T-helper 9 cell (primary cell): ENCODE measurements around the gene MTERF4.

Experiments used
- DNase-seq: peaks from one replicate; pipeline ENCODE4 v3.0.0-alpha.2; 2020
- total RNA-seq, 2 donors: gene quantifications; one replicate each; lab custom pipeline; 2026; lab: John Stamatoyannopoulos, UW

Gene MTERF4, protein sequence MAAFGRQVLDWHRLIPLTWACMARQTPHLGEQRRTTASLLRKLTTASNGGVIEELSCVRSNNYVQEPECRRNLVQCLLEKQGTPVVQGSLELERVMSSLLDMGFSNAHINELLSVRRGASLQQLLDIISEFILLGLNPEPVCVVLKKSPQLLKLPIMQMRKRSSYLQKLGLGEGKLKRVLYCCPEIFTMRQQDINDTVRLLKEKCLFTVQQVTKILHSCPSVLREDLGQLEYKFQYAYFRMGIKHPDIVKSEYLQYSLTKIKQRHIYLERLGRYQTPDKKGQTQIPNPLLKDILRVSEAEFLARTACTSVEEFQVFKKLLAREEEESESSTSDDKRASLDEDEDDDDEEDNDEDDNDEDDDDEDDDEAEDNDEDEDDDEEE
- 69.7 to 152 reads per million in 2 donors for total RNA-seq

DNA sequence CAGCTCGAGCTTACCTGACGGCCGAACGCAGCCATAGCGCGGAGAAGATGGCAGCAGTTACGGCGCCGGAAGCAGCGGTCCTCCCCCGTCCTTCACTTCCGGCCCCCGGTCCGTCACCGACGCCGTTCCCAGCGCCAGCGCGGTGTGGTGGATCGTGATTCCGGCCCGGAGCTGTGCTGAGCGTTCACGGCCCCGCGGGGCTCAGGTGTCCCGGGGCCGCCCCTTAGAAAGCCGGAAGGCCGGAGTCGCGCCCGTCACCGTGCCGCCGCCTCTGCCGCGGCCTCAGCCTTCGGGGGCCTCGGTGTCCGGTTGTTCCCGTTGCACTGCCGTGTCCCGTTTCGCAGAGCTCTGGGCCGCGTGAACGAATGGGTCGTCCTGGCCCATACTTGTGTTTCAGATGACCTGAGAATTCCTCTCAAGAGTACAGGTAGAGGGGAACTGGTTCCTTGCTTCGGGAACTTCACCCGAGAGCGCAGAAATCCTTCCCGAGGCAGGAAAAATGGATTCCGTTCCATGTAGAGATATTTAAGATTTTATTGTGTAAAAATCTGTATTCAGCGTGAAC lies at the start of gene MTERF4:
MTERF4 (minus strand) TSS at position 49 of the 565 bp plus-strand sequence; CDS start at position 35, 14 bp downstream.
- DNase-seq: peak; percentile 84

- no peak for DNase-seq
Observed at GRCh38 chr2:241150660-241151530, 48.8 kb upstream of the MTERF4 start.

DNA sequence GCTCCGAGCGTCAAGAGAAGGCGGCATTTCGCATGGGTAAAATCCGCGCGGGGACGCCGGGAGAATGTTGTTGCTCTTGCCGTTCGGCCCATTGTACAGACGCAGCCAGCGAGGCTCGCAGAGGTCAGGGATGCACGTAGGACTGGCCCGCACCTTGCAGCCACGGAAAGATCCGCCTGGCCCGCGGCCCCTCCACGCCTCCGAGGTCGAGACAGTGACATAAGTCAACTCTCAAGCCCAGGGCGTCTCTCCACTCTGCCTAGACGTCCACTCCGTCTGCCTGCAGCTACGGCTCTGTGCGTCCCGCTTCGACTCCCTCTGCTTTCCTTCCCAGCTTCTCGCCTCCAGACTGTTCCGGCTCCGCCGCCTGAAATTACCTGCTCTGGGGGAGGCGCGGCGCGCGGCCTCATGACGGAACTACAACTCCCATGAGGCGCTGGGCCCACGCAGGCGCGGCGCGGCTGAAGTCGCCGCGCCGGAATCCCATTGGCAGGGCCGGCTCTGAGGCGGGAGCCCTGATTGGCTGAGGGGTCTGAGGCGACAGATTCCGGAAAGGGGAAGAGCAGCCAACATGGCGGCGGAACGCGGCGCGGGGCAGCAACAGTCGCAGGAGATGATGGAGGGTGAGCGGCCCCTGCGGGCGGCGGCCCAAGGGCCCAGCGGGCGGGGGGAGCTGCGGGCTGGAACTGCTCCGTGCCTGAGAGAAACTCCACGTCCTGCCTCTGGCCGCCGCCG lies 48.0 kb upstream of the MTERF4 start, which contains the start of gene PPP1R7:
PPP1R7 (plus strand) TSS at position 543 of the 735 bp plus-strand sequence; CDS start at position 572, 29 bp downstream.
- DNase-seq: peak; percentile 91

GRCh38 chr2:241149675-241149924 lies 47.5 kb upstream of the MTERF4 start:
- no peak for DNase-seq

DNA sequence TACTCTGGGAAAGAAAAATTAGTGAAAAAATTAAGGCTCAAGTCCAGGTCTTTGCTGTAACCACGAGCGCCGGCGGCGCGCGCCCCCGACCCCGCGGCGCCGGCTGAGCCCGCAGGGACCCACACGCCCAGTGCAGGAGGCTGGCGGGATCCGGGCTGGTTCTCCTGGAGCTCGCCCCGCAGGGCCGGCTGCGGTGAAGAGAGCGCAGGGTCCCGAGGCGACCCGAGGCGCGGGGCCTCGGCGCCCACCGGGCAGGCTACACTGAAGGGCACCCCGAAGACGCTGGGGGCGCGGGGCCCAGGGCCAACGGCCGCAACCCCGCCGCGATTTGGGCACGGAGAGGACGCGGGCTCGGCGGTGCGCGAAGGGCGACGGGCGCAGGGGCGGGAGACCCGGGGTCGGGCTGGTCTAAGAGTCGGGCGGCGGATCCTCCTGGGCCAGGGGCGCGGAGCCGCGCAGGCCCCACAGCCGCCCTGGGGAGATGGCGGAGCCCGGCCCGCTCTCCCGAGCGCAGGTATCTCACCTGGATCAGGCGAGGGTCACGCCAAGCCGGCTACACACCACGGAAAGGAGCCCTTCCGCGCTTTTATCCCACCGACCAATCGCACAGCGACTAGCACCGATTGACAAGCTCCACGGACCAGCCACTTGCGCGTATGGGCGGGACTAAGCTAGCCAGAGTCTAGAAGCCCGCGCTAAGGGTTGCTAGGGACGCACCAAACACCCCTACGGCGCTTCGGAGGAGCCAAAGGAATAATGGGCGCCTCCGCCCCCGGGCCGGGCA lies 47.0 kb upstream of the MTERF4 start, which contains the start of gene PASK:
PASK (minus strand) TSS at position 582 of the 784 bp plus-strand sequence. CDS start 6,440 bp downstream, outside the sequence.
- peak; percentile 86 for DNase-seq

GRCh38 chr2:241148239-241148638 lies 46.2 kb upstream of the MTERF4 start:
- no peak for DNase-seq

DNA sequence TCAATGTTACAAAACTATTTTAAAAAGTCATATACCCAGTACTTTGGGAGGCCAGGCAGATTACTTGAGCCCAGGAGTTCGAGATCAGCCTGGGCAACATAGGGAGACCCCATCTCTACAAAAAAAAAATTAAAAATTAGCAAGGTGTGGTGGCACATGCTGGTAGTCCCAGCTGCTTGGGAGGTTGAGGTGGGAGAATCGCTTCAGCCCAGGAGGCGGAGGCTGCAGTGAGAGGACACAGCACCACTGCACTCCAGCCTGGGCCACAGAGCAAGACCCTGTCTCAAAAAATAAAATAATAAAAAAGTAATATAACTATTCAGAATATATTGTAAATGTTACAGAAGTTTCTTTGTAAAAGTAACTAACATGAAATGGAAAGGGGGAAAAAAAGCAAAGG lies 45.2 kb upstream of the MTERF4 start:
- no peak for DNase-seq

GRCh38 chr2:241146286-241146685 lies 44.2 kb upstream of the MTERF4 start:
- no peak for DNase-seq

DNA sequence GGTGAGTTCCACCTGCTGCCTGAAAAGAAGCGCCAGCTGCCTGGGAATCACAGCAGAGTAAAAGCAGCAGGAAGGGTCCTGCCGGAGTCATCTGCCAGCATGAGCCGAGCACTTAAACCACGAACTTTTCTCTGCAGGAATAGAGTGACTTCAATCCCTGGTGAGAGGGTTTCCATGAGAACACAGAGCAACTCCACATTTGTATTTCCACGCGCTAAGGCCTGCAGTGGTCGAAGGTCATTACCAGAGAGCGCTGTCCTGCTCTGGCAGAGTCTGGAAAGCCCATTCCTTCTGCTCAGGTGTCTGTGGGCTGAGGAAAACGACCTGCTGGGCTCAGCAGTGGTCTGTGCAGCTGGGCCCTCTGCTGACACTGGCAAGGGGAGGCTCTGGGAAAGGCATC lies 40.5 kb upstream of the MTERF4 start:
- no peak for DNase-seq

DNA sequence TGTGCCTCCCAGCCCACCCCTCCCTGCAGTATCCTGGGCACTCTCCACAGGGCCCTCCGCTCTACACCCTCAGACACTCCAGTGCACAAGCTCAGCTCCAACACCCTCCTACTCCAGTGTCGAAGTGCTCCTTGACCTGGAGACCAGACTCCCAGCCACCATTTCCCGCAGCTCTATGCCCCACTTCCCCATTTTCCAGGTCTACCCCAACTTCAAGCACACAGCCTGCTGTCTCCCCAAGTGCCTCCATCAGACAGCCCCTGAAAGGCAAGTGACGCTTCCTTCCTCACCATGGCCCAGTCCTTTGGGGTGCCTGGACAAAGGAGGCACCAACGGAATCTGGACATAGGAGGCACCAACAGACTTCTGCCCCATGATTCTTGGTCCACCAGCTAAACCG lies 40.0 kb upstream of the MTERF4 start:
- DNase-seq: no peak

DNA sequence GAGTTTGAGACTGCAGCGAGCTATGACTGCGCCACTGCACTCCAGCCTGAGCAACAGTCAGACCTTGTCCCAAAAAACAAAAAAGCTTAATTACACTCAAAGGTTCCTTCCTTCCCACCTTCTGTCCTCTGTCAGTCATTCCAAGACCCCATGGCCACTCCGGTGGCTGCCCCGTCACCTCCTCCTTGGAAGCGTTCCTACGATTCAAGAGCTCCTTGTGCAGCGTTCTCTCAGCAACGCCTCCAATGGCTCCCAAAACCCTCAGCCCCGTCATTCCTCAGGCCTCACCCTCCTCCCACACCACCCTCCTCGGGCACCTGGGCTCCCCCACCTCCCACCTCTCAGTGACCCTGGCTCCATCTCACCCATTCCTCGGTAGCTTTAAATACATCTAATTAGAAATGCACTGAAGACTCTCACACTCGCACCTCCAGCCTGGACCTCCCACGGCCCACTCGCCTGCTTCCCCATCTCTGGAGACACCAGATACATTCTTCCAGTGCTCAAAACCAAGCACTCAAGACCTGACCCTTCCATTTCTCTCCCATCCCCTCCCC lies 39.2 kb upstream of the MTERF4 start:
- no peak for DNase-seq

GRCh38 chr2:241140445-241140840 lies 38.4 kb upstream of the MTERF4 start:
- no peak for DNase-seq

DNA sequence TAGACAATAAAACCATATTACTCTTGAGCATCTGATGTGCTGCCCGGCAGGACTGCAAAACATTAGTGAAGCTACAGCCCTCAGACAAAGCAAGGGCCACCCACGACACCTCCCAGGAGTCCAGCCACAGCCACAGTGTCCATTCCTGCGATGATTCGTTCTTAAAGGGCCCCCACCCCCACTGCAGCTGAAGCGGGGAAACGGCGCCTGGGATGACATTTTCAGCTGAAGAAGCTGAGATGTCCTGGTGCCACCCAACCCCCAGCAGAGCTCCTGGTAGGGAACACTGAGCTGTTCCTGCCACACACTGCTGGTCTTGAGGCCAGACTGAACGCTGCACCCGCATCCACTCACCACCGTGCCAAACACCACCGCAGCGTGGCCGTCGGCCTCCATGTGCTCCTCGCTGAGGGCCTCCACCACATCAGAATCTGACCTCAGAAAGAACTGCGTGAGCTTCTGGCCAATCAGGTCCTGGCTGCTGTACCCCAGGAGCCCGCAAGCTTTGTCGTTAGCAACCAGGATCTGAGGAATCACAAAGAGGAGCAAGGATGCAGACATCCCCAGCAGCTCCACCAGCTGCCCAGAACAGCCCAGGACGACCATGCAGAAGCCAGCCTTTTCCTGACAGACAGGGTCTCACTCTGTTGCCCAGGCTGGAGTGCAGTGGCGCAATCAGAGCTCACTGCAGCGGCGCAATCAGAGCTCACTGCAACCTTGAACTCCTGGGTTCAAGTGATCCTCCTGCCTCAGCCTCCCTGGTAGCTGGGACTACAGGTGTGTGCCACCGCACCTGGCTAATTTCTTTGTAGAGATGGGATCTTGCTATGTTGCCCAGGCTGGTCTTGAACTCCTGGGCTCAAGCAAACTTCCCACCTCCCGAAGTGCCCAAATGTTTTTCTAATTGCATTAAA lies 37.7 kb upstream of the MTERF4 start:
- no peak for DNase-seq

DNA sequence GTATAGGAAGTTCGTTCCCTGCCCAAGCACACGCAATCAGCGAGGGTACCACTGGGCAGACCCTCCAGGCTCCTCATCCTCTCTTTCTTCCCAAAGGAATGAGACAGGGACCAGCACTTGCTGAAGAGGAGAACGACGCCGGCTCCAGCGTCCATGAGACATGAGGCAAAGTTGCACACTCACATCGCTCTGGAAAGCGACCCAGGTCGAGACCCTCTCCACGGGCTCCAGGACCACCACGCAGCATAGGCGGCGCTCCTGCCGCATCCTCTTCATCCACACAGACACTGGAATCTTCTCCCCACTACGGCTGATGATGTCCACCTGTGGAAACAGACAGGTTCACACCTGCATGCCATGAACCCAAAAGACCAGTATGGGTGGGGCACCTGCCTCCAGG lies 36.4 kb upstream of the MTERF4 start:
- no peak for DNase-seq

GRCh38 chr2:241137276-241138190 lies 35.4 kb upstream of the MTERF4 start:
- DNase-seq: no peak

DNA sequence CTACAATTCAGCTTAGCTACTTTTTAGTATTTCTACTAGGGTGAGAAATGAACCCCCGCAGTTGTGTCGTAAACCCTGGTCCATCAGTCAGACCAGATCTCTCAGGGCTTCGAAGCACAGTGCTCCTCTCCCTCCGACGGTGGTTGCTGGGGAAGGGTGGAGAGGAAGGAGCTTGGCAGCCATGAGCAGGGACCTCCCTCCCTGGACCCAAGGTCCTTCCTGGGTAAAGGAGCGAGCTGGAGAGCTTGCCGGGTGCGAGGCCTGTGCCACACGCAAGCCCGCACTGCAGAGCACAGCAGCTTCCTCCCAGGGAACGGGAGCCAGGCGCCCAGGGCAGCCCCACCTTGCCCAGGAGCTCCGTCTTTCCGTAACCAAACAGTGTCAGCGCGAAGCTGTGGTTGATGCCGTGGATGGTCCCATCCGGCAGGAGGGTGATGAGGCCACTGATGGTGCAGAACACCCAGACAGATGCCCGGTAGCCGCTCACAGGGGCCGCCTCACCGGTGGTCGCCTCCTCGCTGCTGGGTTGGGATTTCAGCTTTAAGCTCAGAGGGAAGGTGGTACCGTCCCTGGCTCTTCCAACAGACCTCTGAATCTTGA lies 34.7 kb upstream of the MTERF4 start:
- DNase-seq: no peak

DNA sequence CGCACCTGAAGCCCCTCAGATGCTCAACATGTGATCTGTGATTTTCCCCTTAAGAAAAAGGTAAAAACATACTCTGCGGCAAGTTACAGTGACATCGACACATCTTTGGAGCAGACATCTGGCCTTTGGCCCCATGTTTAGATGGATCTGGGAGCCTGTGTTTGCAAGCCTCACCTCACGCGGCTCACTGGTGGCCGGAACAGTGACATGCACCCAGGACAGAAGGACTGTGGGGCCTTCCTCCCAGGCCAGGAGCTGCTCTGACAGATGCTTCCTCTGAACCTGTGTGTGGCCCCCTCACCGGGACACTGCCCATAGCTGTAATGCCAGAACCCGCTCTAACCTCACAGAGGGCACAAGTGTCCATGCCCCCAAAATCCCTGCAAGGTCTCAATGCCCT lies 34.1 kb upstream of the MTERF4 start:
- DNase-seq: no peak

- no peak for DNase-seq
Observed at GRCh38 chr2:241135737-241136136, 33.6 kb upstream of the MTERF4 start.

DNA sequence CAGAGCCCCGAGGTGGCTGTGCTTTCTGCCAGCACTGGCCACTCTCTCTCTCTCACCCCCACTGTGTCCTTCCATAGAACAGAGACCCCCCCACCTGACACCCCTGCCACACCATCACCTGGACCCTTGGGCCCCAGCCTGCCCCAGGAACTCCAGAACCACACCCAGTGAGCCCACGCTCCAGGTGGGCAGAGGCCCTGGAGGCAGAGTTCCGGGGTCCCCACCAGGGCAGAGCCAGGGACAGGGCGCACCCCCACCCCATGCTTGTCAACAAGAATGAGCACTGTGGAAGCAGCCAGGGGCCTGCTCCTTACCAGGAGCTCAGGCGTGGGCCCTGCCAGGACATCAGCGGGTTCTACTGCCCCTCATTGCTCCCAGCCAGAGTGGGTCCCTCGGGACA lies 32.6 kb upstream of the MTERF4 start:
- no peak for DNase-seq
